ENCODE data around the gene PRDM5. TPM values are rescaled to one million over a fixed set of nuclear protein-coding genes. Genes with fewer than 3 reads are reported as not detected.
A peak's percentile ranks its signal among the peaks of the same experiment; 100 is the strongest.
"Not testable (repeated sequence)": the region's sequence is repeated elsewhere in the genome, so short reads cannot be mapped to it uniquely, and the experiment has no call there.

Gene PRDM5
- total and polyA plus RNA-seq, 2 donors (not counting 1 experiment from before 2014, with no cell fraction given): 8.6 to 19.0 TPM

GRCh38 chr4:120749445-120750151, 172.9 kb downstream of the PRDM5 start:
- Histone ChIP-seq H3K27me3 (ENCODE audit: control insufficient read depth, insufficient read depth, low read length) (no peaks in the 10 kb centered on the region), H3K27ac (ENCODE audit: insufficient read depth, low read length) (no peak overlapping the region), H3K9ac (ENCODE audit: insufficient read depth, low read length) (no peak overlapping the region), H4K20me1 (ENCODE audit: control insufficient read depth, extremely low read depth, insufficient read depth, low read length) (no peaks in the 10 kb centered on the region), H3K9me3 (ENCODE audit: control insufficient read depth, insufficient read depth, low read depth, low read length) (no peaks in the 10 kb centered on the region), H3K79me2 (ENCODE audit: control insufficient read depth, insufficient read depth, low read length) (no peaks in the 10 kb centered on the region), H3K4me1 (ENCODE audit: control insufficient read depth, extremely low read depth, insufficient read depth, low read length) (no peaks in the 10 kb centered on the region), H3K36me3 (ENCODE audit: control insufficient read depth, insufficient read depth, low read length) (no peaks in the 10 kb centered on the region), H2AFZ (ENCODE audit: low read length) (no peak overlapping the region), H3K4me2 (ENCODE audit: extremely low read depth, insufficient read depth, low read length) (no peak overlapping the region), H3K4me3 (replicated peaks in 1 of 4; ENCODE audit: control extremely low read depth in 1 of 4, insufficient read depth in 1 of 4, low read depth in 3 of 4, low read length in 4 of 4) (no peak overlapping the region)
- TF ChIP-seq EZH2 (IDR thresholded peaks at IDR 0.05; ENCODE audit: low read length, missing control alignments): no peak
- TF ChIP-seq, protein P1, sequence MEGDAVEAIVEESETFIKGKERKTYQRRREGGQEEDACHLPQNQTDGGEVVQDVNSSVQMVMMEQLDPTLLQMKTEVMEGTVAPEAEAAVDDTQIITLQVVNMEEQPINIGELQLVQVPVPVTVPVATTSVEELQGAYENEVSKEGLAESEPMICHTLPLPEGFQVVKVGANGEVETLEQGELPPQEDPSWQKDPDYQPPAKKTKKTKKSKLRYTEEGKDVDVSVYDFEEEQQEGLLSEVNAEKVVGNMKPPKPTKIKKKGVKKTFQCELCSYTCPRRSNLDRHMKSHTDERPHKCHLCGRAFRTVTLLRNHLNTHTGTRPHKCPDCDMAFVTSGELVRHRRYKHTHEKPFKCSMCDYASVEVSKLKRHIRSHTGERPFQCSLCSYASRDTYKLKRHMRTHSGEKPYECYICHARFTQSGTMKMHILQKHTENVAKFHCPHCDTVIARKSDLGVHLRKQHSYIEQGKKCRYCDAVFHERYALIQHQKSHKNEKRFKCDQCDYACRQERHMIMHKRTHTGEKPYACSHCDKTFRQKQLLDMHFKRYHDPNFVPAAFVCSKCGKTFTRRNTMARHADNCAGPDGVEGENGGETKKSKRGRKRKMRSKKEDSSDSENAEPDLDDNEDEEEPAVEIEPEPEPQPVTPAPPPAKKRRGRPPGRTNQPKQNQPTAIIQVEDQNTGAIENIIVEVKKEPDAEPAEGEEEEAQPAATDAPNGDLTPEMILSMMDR (conservative IDR thresholded peaks at IDR 0.05 in 1 of 2, IDR thresholded peaks at IDR 0.05 in 1 of 2; ENCODE audit: low read depth in 1 of 2, low read length in 2 of 2): no peak
- DNase-seq (ENCODE audit: low read depth in 2 of 2): no peak

- not testable (repeated sequence) for H3K4me3 ChIP-seq (replicated peaks in 1 of 4; ENCODE audit: control extremely low read depth in 1 of 4, insufficient read depth in 1 of 4, low read depth in 3 of 4, low read length in 4 of 4); H3K9ac ChIP-seq (ENCODE audit: insufficient read depth, low read length); H2AFZ ChIP-seq (ENCODE audit: low read length); H4K20me1 ChIP-seq (ENCODE audit: control insufficient read depth, extremely low read depth, insufficient read depth, low read length); H3K9me3 ChIP-seq (ENCODE audit: control insufficient read depth, insufficient read depth, low read depth, low read length); H3K36me3 ChIP-seq (ENCODE audit: control insufficient read depth, insufficient read depth, low read length); H3K27ac ChIP-seq (ENCODE audit: insufficient read depth, low read length); DNase-seq (ENCODE audit: low read depth in 2 of 2); H3K4me2 ChIP-seq (ENCODE audit: extremely low read depth, insufficient read depth, low read length); H3K79me2 ChIP-seq (ENCODE audit: control insufficient read depth, insufficient read depth, low read length); H3K27me3 ChIP-seq (ENCODE audit: control insufficient read depth, insufficient read depth, low read length); H3K4me1 ChIP-seq (ENCODE audit: control insufficient read depth, extremely low read depth, insufficient read depth, low read length)
Observed at GRCh38 chr4:120741636-120742035, 180.9 kb downstream of the PRDM5 start.

DNA sequence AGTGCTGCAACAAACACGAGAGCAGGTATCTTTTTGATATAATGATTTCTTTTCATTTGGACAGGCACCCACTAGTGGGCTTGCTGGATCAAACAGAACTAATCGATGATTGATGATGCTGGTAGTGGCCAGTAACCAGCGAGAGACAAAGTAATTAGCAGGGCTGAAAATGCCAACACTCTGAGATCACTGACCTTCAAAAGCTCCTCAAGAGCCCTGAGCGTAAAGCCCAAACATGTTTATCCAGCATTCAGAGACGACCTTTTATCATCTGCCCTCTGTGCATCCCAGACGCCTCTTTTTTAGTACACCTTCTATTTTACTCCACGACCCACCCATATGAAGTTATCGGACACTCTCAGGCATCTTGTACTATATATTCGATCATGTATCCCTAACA, 186.2 kb downstream of the PRDM5 start:
- Histone ChIP-seq H2AFZ (ENCODE audit: low read length) (no peak overlapping the region), H4K20me1 (ENCODE audit: control insufficient read depth, extremely low read depth, insufficient read depth, low read length) (no peaks in the 10 kb centered on the region), H3K27me3 (ENCODE audit: control insufficient read depth, insufficient read depth, low read length) (no peaks in the 10 kb centered on the region), H3K9ac (ENCODE audit: insufficient read depth, low read length) (no peak overlapping the region), H3K4me3 (replicated peaks in 1 of 4; ENCODE audit: control extremely low read depth in 1 of 4, insufficient read depth in 1 of 4, low read depth in 3 of 4, low read length in 4 of 4) (no peak overlapping the region), H3K9me3 (ENCODE audit: control insufficient read depth, insufficient read depth, low read depth, low read length) (no peaks in the 10 kb centered on the region), H3K27ac (ENCODE audit: insufficient read depth, low read length) (no peak overlapping the region), H3K4me1 (ENCODE audit: control insufficient read depth, extremely low read depth, insufficient read depth, low read length) (no peaks in the 10 kb centered on the region), H3K4me2 (ENCODE audit: extremely low read depth, insufficient read depth, low read length) (no peak overlapping the region), H3K36me3 (ENCODE audit: control insufficient read depth, insufficient read depth, low read length) (no peaks in the 10 kb centered on the region), H3K79me2 (ENCODE audit: control insufficient read depth, insufficient read depth, low read length) (no peaks in the 10 kb centered on the region)
- TF ChIP-seq EZH2 (IDR thresholded peaks at IDR 0.05; ENCODE audit: low read length, missing control alignments): no peak
- TF ChIP-seq, protein P1 (conservative IDR thresholded peaks at IDR 0.05 in 1 of 2, IDR thresholded peaks at IDR 0.05 in 1 of 2; ENCODE audit: low read depth in 1 of 2, low read length in 2 of 2): no peak
- DNase-seq (ENCODE audit: low read depth in 2 of 2): peak in 1 of 2 donors; percentile 9

Measured in fibroblast of lung (primary cell).